K562 (cell line): ENCODE results near the gene C12orf43. TPM values are rescaled to one million over a fixed set of nuclear protein-coding genes. Genes with fewer than 3 reads are reported as not detected.
A peak's percentile ranks its signal among the peaks of the same experiment; 100 is the strongest.

Source experiments
- ATF1 ChIP-seq, 2 experiments: fragments of 450-650 bp in 1 of 2; IDR thresholded peaks; 2 replicates each; pipeline ENCODE4 v1.6.1; 2016; ENCODE audit warnings: missing compliant biosample characterization in 1 of 2, missing genetic modification characterization in 1 of 2
- BCL6 ChIP-seq: fragments of 250-450 bp; sonication (Bioruptor Pico); IDR thresholded peaks from 2 replicates; pipeline ENCODE4 v1.4.0; 2020
- CBFA2T3 ChIP-seq: fragments of 450-650 bp; IDR thresholded peaks from 2 replicates; pipeline ENCODE4 v1.6.1; 2017
- KDM1A ChIP-seq, 2 experiments: fragments of 450-650 bp; IDR thresholded peaks; 2 replicates each; pipeline ENCODE4 v1.6.1; 2016; ENCODE audit warnings: mild to moderate bottlenecking in 2 of 2
- MAX ChIP-seq: sonication (generic); formaldehyde crosslinking; IDR thresholded peaks from 2 replicates; pipeline ENCODE4 v1.9.0; 2022; ENCODE audit warnings: mild to moderate bottlenecking, missing genetic modification reagents
- PPARD ChIP-seq: fragments of 250-450 bp; sonication (Bioruptor Pico); IDR thresholded peaks from 2 replicates; pipeline ENCODE4 v1.8.0; 2022; ENCODE audit warnings: inconsistent platforms, mild to moderate bottlenecking, moderate library complexity
- PYGO2 ChIP-seq: fragments of 450-650 bp; IDR thresholded peaks from 2 replicates; pipeline ENCODE4 v1.6.1; 2016; ENCODE audit warnings: mild to moderate bottlenecking, missing genetic modification characterization, moderate library complexity, missing compliant biosample characterization
- SMARCC2 ChIP-seq: fragments of 450-650 bp; IDR thresholded peaks from 2 replicates; pipeline ENCODE4 v1.6.1; 2017; ENCODE audit warnings: antibody characterized with exemption, moderate library complexity, mild to moderate bottlenecking, low read depth
- STAT5B ChIP-seq: fragments of 250-450 bp; sonication (Bioruptor Pico); IDR thresholded peaks from 2 replicates; pipeline ENCODE4 v1.8.0; 2021; ENCODE audit warnings: mild to moderate bottlenecking, inconsistent platforms
- TEAD2 ChIP-seq: fragments of 450-650 bp; IDR thresholded peaks from 2 replicates; pipeline ENCODE4 v1.6.1; 2016; ENCODE audit warnings: missing genetic modification characterization, control low read depth, missing compliant biosample characterization
- U2AF2 ChIP-seq: fragments of 200-400 bp; formaldehyde crosslinking; optimal IDR thresholded peaks from 2 replicates; pipeline ENCODE3; 2017; ENCODE audit warnings: low read depth, mild to moderate bottlenecking, low read length
- ZNF445 ChIP-seq: fragments of 250-450 bp; sonication (Bioruptor Pico); IDR thresholded peaks from 2 replicates; pipeline ENCODE4 v1.4.0; 2020; ENCODE audit warnings: low read depth, mild to moderate bottlenecking, moderate library complexity
- ZNF583 ChIP-seq: fragments of 250-450 bp; sonication (Bioruptor Pico); IDR thresholded peaks from 2 replicates; pipeline ENCODE4 v1.4.0; 2020
- ZNF589 ChIP-seq: fragments of 200-800 bp; sonication (Bioruptor generic); IDR thresholded peaks from 2 replicates; pipeline ENCODE4 v1.6.1; 2016; ENCODE audit warnings: low read depth, missing genetic modification characterization, missing compliant biosample characterization
- ZNF668 ChIP-seq: fragments of 250-450 bp; sonication (Bioruptor Pico); IDR thresholded peaks from 2 replicates; pipeline ENCODE4 v1.8.0; 2022; ENCODE audit warnings: mild to moderate bottlenecking, inconsistent platforms
- polyA plus RNA-seq, 8 experiments: library from polyadenylated mRNA; depleted of rRNA in 4 of 8; stranded (reverse) in 5 of 8; unstranded in 3 of 8; fragments of >200 nt; fragmentation: Nextera tagmentation in 2 of 8; fragmentation: Illumina TruSeq in 1 of 8; extraction: Ambion mirVana in 2 of 8; extraction: Trizol in 1 of 8; gene quantifications; 2 replicates each; pipeline versions ENCODE4 v1.2.1 to v1.2.3, GENCODE V29; 2011 to 2014; ENCODE audit warnings: inconsistent platforms in 1 of 8, missing spikeins in 1 of 8
- total RNA-seq, 7 experiments: library from RNA; depleted of rRNA in 6 of 7; stranded (reverse); fragments of >200 nt in 6 of 7; fragmentation: Illumina TruSeq in 2 of 7; extraction: Trizol in 2 of 7; gene quantifications; 2 replicates each; pipeline versions ENCODE4 v1.2.1 to v1.2.3, GENCODE V29; 2011 to 2021; ENCODE audit warnings: low replicate concordance in 1 of 7
- TF ChIP-seq, protein P1 (sequence below), 2 experiments: fragments of 450-650 bp; formaldehyde crosslinking in 1 of 2; IDR thresholded peaks; 2 replicates each; pipeline versions ENCODE4 v1.4.0 to v1.6.1; 2014 to 2020; ENCODE audit warnings: mild to moderate bottlenecking in 2 of 2, borderline replicate concordance in 1 of 2, low read depth in 1 of 2
- TF ChIP-seq, protein P2 (sequence below): fragments of 450-650 bp; IDR thresholded peaks from 2 replicates; pipeline ENCODE4 v1.6.1; 2018; ENCODE audit not compliant: partially characterized antibody

The C12orf43 gene
- total and polyA plus RNA-seq, 9 of the 15 experiments (the other 6 are each of a cell fraction or from before 2014, with no cell fraction given): 4.3 to 22.2 (median 16.8) TPM

DNA sequence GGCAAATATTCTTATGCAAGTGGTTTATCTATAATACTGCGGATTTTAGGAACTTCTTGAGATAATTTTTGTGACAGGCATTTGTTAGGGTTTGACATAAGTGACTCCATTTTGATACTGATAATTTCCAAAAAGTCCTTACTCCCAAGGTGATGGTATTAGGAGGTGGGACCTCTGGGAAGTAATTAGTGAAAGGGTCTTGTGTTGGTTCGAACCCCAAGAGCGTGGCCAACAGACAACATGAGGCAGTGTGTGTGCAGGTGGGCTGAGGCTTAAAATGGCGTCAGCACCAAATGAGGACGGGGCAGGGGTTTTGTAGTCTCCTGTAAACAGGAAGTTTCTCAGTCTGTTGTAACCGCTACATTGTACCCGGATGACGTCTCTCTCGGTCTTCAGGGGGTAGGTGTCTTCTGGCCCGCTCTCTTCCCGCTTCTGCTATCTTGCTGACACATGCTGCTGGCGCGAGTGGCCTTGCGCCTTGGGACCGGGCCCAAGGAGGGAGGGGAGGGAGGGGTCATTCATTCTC lies 1.7 kb upstream of the C12orf43 start (continued):
- peak; percentile 95 for TF ChIP-seq ZNF583
- peak; percentile 83 for TF ChIP-seq TEAD2 (tag)
- TF ChIP-seq U2AF2: no peak
- TF ChIP-seq ATF1 (CRISPR knock-in tag; IDR thresholded peaks at IDR 0.05): no peak
- peak; percentile 60 for TF ChIP-seq ATF1 (tag; IDR thresholded peaks at IDR 0.05)
- TF ChIP-seq CBFA2T3: peak; percentile 40; the same call in 1 of the 2 replicates
- 0 out of 2 replicates have a peak, but pooled peaks have one; percentile 64 for TF ChIP-seq BCL6 (CRISPR knock-in tag)
- peak; percentile 76 for TF ChIP-seq MAX (CRISPR knock-in tag)
- TF ChIP-seq, protein P1, sequence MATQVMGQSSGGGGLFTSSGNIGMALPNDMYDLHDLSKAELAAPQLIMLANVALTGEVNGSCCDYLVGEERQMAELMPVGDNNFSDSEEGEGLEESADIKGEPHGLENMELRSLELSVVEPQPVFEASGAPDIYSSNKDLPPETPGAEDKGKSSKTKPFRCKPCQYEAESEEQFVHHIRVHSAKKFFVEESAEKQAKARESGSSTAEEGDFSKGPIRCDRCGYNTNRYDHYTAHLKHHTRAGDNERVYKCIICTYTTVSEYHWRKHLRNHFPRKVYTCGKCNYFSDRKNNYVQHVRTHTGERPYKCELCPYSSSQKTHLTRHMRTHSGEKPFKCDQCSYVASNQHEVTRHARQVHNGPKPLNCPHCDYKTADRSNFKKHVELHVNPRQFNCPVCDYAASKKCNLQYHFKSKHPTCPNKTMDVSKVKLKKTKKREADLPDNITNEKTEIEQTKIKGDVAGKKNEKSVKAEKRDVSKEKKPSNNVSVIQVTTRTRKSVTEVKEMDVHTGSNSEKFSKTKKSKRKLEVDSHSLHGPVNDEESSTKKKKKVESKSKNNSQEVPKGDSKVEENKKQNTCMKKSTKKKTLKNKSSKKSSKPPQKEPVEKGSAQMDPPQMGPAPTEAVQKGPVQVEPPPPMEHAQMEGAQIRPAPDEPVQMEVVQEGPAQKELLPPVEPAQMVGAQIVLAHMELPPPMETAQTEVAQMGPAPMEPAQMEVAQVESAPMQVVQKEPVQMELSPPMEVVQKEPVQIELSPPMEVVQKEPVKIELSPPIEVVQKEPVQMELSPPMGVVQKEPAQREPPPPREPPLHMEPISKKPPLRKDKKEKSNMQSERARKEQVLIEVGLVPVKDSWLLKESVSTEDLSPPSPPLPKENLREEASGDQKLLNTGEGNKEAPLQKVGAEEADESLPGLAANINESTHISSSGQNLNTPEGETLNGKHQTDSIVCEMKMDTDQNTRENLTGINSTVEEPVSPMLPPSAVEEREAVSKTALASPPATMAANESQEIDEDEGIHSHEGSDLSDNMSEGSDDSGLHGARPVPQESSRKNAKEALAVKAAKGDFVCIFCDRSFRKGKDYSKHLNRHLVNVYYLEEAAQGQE (IDR thresholded peaks at IDR 0.05; ENCODE audit: borderline replicate concordance): no peak
- TF ChIP-seq, protein P1 (CRISPR knock-in tag; IDR thresholded peaks at IDR 0.05; ENCODE audit: low read depth): no peak
- 0 out of 2 replicates have a peak, but pooled peaks have one; percentile 7 for TF ChIP-seq PPARD (CRISPR knock-in tag)
- peak; percentile 84; the same call in 1 of the 2 replicates for TF ChIP-seq ZNF668 (CRISPR knock-in tag)
- no peak for TF ChIP-seq SMARCC2
- TF ChIP-seq, protein P2, sequence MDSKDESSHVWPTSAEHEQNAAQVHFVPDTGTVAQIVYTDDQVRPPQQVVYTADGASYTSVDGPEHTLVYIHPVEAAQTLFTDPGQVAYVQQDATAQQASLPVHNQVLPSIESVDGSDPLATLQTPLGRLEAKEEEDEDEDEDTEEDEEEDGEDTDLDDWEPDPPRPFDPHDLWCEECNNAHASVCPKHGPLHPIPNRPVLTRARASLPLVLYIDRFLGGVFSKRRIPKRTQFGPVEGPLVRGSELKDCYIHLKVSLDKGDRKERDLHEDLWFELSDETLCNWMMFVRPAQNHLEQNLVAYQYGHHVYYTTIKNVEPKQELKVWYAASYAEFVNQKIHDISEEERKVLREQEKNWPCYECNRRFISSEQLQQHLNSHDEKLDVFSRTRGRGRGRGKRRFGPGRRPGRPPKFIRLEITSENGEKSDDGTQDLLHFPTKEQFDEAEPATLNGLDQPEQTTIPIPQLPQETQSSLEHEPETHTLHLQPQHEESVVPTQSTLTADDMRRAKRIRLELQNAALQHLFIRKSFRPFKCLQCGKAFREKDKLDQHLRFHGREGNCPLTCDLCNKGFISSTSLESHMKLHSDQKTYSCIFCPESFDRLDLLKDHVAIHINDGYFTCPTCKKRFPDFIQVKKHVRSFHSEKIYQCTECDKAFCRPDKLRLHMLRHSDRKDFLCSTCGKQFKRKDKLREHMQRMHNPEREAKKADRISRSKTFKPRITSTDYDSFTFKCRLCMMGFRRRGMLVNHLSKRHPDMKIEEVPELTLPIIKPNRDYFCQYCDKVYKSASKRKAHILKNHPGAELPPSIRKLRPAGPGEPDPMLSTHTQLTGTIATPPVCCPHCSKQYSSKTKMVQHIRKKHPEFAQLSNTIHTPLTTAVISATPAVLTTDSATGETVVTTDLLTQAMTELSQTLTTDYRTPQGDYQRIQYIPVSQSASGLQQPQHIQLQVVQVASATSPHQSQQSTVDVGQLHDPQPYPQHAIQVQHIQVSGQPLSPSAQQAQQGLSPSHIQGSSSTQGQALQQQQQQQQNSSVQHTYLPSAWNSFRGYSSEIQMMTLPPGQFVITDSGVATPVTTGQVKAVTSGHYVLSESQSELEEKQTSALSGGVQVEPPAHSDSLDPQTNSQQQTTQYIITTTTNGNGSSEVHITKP: no peak
- TF ChIP-seq KDM1A (IDR thresholded peaks at IDR 0.05): peak in 1 of 2 experiments; percentile 28; a peak in 1 of 4 replicates
- TF ChIP-seq STAT5B (CRISPR knock-in tag): peak; percentile 43; the same call in 1 of the 2 replicates
- TF ChIP-seq ZNF445: no peak
- peak; percentile 97 for TF ChIP-seq PYGO2 (tag)
- peak; percentile 98 for TF ChIP-seq ZNF589
